HPDE6-E6E7 (cell line): ENCODE measurements around the gene IVD.
A peak's percentile ranks its signal among the peaks of the same experiment; 100 is the strongest.

Source experiments
- DNase-seq: peaks from one replicate; pipeline ENCODE4 v3.0.0; 2011; ENCODE audit warnings: missing footprints; ENCODE audit errors: extremely low spot score

IVD gene

GRCh38 chr15:40405501-40406381 is at the start of gene IVD:
Gene IVD, plus strand, starts transcription at chr15:40405795. Its CDS starts 33 bp downstream, at chr15:40405828.
- DNase-seq: peak; percentile 100

- no peak for DNase-seq
These were observed 49.5 kb upstream of the IVD start for GRCh38 chr15:40355976-40356585.

- DNase-seq: no peak
These were observed 48.3 kb upstream of the IVD start for GRCh38 chr15:40357246-40357645.

- DNase-seq: peak; percentile 94
These were observed 47.7 kb upstream of the IVD start, which contains the start of gene DISP2 for GRCh38 chr15:40357723-40358470. Gene DISP2, plus strand, starts transcription at chr15:40358219. Its CDS starts 103 bp downstream, at chr15:40358322.

- no peak for DNase-seq
These were observed 46.9 kb upstream of the IVD start for GRCh38 chr15:40358471-40359353.

GRCh38 chr15:40360015-40360414 is 45.6 kb upstream of the IVD start:
- no peak for DNase-seq

- DNase-seq: no peak
These were observed 44.0 kb upstream of the IVD start for GRCh38 chr15:40361640-40362039.

GRCh38 chr15:40363611-40364010 is 42.0 kb upstream of the IVD start:
- DNase-seq: no peak

- DNase-seq: no peak
These were observed 41.3 kb upstream of the IVD start for GRCh38 chr15:40364251-40364650.

- no peak for DNase-seq
These were observed 40.6 kb upstream of the IVD start for GRCh38 chr15:40365016-40365415.

- no peak for DNase-seq
These were observed 39.8 kb upstream of the IVD start for GRCh38 chr15:40365624-40366456.

GRCh38 chr15:40366457-40367370 is 38.9 kb upstream of the IVD start:
- no peak for DNase-seq

- DNase-seq: no peak
These were observed 38.3 kb upstream of the IVD start for GRCh38 chr15:40367371-40367685.

GRCh38 chr15:40367686-40368611 is 37.6 kb upstream of the IVD start:
- DNase-seq: peak; percentile 83

- DNase-seq: no peak
These were observed 36.7 kb upstream of the IVD start for GRCh38 chr15:40368719-40369473.

- DNase-seq: no peak
These were observed 36.1 kb upstream of the IVD start for GRCh38 chr15:40369474-40369869.

- no peak for DNase-seq
These were observed 35.6 kb upstream of the IVD start for GRCh38 chr15:40369971-40370370.

- DNase-seq: no peak
These were observed 32.6 kb upstream of the IVD start for GRCh38 chr15:40372981-40373380.
